ENCODE data around the gene CFAP410.

Gene CFAP410

DNA sequence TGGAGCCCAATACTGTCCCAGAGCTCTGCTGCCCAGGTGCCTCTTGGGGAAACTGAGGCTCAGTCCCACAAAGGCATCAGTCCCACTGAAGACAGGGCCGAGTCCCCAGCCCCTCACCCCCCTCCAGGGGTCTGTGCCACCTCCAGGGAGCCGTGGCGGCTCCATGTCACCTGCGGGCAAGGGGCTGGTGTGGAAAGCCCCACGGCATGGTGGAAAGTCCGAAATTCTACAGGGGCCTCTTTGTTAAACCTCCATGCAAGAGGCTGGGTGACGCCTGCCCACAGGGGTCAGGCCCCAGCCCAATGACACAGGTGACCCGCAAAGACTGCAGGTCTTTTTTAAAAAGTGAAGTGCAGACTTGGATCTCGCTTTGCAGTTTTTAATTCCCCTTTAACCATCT, 56.8 kb downstream of the CFAP410 start:
- no peak for DNase-seq

GRCh38 chr21:44281801-44282200, 57.4 kb downstream of the CFAP410 start:
- no peak for DNase-seq

- no peak for DNase-seq
Observed at GRCh38 chr21:44279354-44280260, 59.6 kb downstream of the CFAP410 start.

Measured in fibroblast of upper back skin (primary cell).